Measurements from ENCODE around the gene INTU. TPM values are rescaled to one million over a fixed set of nuclear protein-coding genes. Genes with fewer than 3 reads are reported as not detected.
"Not testable (repeated sequence)": the region's sequence is repeated elsewhere in the genome, so short reads cannot be mapped to it uniquely, and the experiment has no call there.

INTU gene
- total RNA-seq, 2 experiments from 2014 or later, result 0.16 to 0.37 TPM

- H3K27me3 Mint-ChIP-seq (ENCODE audit: low read depth); H3K36me3 Mint-ChIP-seq (ENCODE audit: low read depth); POLR2A ChIA-PET: not testable (repeated sequence)
These were observed 22.8 kb downstream of the INTU start for GRCh38 chr4:127655590-127655989.

GRCh38 chr4:127656047-127656680 lies 23.4 kb downstream of the INTU start:
- Mint-ChIP-seq H3K36me3 (ENCODE audit: low read depth) (no peaks in the 10 kb centered on the region), H3K9me3 (ENCODE audit: insufficient read depth) (no peaks in the 10 kb centered on the region), H3K4me3 (no peak overlapping the region), H3K4me1 (ENCODE audit: low read depth) (no peaks in the 10 kb centered on the region), H3K27ac (no peak overlapping the region), H3K27me3 (ENCODE audit: low read depth) (no peaks in the 10 kb centered on the region)
- ATAC-seq (no peak), DNase-seq (no peak)
- CTCF ChIA-PET, result no interaction called here
- POLR2A ChIA-PET, result no interaction called here

More at GRCh38 chr4:127655590-127655989, 22.8 kb downstream of the INTU start:
- H3K27ac Mint-ChIP-seq; ATAC-seq; H3K9me3 Mint-ChIP-seq (ENCODE audit: insufficient read depth); H3K4me3 Mint-ChIP-seq; H3K4me1 Mint-ChIP-seq (ENCODE audit: low read depth); CTCF ChIA-PET; DNase-seq: not testable (repeated sequence)

GRCh38 chr4:127660284-127660885 lies 27.6 kb downstream of the INTU start:
- ATAC-seq (no peak), DNase-seq (no peak)
- no peaks in the 10 kb centered on the region for H3K4me1 Mint-ChIP-seq (ENCODE audit: low read depth)
- CTCF ChIA-PET, result no interaction called here
- H3K4me3 Mint-ChIP-seq, result no peak overlapping the region
- POLR2A ChIA-PET, result no interaction called here
- H3K27ac Mint-ChIP-seq, result no peak overlapping the region
- no peaks in the 10 kb centered on the region for H3K36me3 Mint-ChIP-seq (ENCODE audit: low read depth)
- no peaks in the 10 kb centered on the region for H3K27me3 Mint-ChIP-seq (ENCODE audit: low read depth)
- H3K9me3 Mint-ChIP-seq (ENCODE audit: insufficient read depth), result no peaks in the 10 kb centered on the region

GRCh38 chr4:127667116-127667515 lies 34.4 kb downstream of the INTU start:
- Mint-ChIP-seq H3K9me3 (ENCODE audit: insufficient read depth) (no peaks in the 10 kb centered on the region), H3K27ac (no peak overlapping the region), H3K27me3 (ENCODE audit: low read depth) (peaks cover 2% of the 10 kb centered on the region), H3K4me3 (no peak overlapping the region), H3K36me3 (ENCODE audit: low read depth) (no peaks in the 10 kb centered on the region), H3K4me1 (ENCODE audit: low read depth) (no peaks in the 10 kb centered on the region)
- ATAC-seq (no peak), DNase-seq (no peak)
- ChIA-PET POLR2A (no interaction called here), CTCF (no interaction called here)

- no peaks in the 10 kb centered on the region for H3K36me3 Mint-ChIP-seq (ENCODE audit: low read depth)
- ATAC-seq, result no peak
- CTCF ChIA-PET, result no interaction called here
- H3K27me3 Mint-ChIP-seq (ENCODE audit: low read depth), result peaks cover 2% of the 10 kb centered on the region
- POLR2A ChIA-PET, result no interaction called here
- H3K27ac Mint-ChIP-seq, result no peak overlapping the region
- H3K4me1 Mint-ChIP-seq (ENCODE audit: low read depth), result no peaks in the 10 kb centered on the region
- DNase-seq, result no peak
- no peaks in the 10 kb centered on the region for H3K9me3 Mint-ChIP-seq (ENCODE audit: insufficient read depth)
- no peak overlapping the region for H3K4me3 Mint-ChIP-seq
These were observed 35.0 kb downstream of the INTU start for GRCh38 chr4:127667772-127668171.

GRCh38 chr4:127668770-127669169 lies 36.0 kb downstream of the INTU start:
- no peak overlapping the region for H3K27ac Mint-ChIP-seq
- H3K36me3 Mint-ChIP-seq (ENCODE audit: low read depth), result no peaks in the 10 kb centered on the region
- no peak overlapping the region for H3K4me3 Mint-ChIP-seq
- no peaks in the 10 kb centered on the region for H3K9me3 Mint-ChIP-seq (ENCODE audit: insufficient read depth)
- CTCF ChIA-PET, result no interaction called here
- ATAC-seq (no peak), DNase-seq (no peak)
- H3K27me3 Mint-ChIP-seq (ENCODE audit: low read depth), result peaks cover 2% of the 10 kb centered on the region
- no peaks in the 10 kb centered on the region for H3K4me1 Mint-ChIP-seq (ENCODE audit: low read depth)
- POLR2A ChIA-PET, result no interaction called here

GRCh38 chr4:127669691-127670090 lies 36.9 kb downstream of the INTU start:
- H3K36me3 Mint-ChIP-seq (ENCODE audit: low read depth), result no peaks in the 10 kb centered on the region
- H3K4me3 Mint-ChIP-seq, result no peak overlapping the region
- no peaks in the 10 kb centered on the region for H3K4me1 Mint-ChIP-seq (ENCODE audit: low read depth)
- ChIA-PET CTCF (no interaction called here), POLR2A (no interaction called here)
- no peak for ATAC-seq
- no peaks in the 10 kb centered on the region for H3K9me3 Mint-ChIP-seq (ENCODE audit: insufficient read depth)
- peaks cover 2% of the 10 kb centered on the region for H3K27me3 Mint-ChIP-seq (ENCODE audit: low read depth)
- no peak for DNase-seq
- no peak overlapping the region for H3K27ac Mint-ChIP-seq

GRCh38 chr4:127672111-127672510 lies 39.4 kb downstream of the INTU start:
- peaks cover 2% of the 10 kb centered on the region for H3K27me3 Mint-ChIP-seq (ENCODE audit: low read depth)
- ChIA-PET CTCF (no interaction called here), POLR2A (no interaction called here)
- H3K4me3 Mint-ChIP-seq, result no peak overlapping the region
- H3K4me1 Mint-ChIP-seq (ENCODE audit: low read depth), result no peaks in the 10 kb centered on the region
- no peak overlapping the region for H3K27ac Mint-ChIP-seq
- ATAC-seq (no peak), DNase-seq (no peak)
- no peaks in the 10 kb centered on the region for H3K9me3 Mint-ChIP-seq (ENCODE audit: insufficient read depth)
- H3K36me3 Mint-ChIP-seq (ENCODE audit: low read depth), result no peaks in the 10 kb centered on the region

GRCh38 chr4:127685292-127685691 lies 52.5 kb downstream of the INTU start:
- Mint-ChIP-seq H3K4me1 (ENCODE audit: low read depth) (no peaks in the 10 kb centered on the region), H3K27me3 (ENCODE audit: low read depth) (peaks cover 3% of the 10 kb centered on the region), H3K4me3 (no peak overlapping the region), H3K27ac (no peak overlapping the region), H3K9me3 (ENCODE audit: insufficient read depth) (no peaks in the 10 kb centered on the region), H3K36me3 (ENCODE audit: low read depth) (no peaks in the 10 kb centered on the region)
- DNase-seq, result no peak
- no peak for ATAC-seq
- ChIA-PET CTCF (no interaction called here), POLR2A (no interaction called here)

- Mint-ChIP-seq H3K27ac (no peak overlapping the region), H3K9me3 (ENCODE audit: insufficient read depth) (no peaks in the 10 kb centered on the region), H3K36me3 (ENCODE audit: low read depth) (no peaks in the 10 kb centered on the region), H3K4me3 (no peak overlapping the region), H3K27me3 (ENCODE audit: low read depth) (peaks cover 3% of the 10 kb centered on the region), H3K4me1 (ENCODE audit: low read depth) (no peaks in the 10 kb centered on the region)
- ChIA-PET POLR2A (no interaction called here), CTCF (no interaction called here)
- ATAC-seq (no peak), DNase-seq (no peak)
These were observed 53.9 kb downstream of the INTU start for GRCh38 chr4:127686658-127687057.

GRCh38 chr4:127687580-127687979 lies 54.8 kb downstream of the INTU start:
- Mint-ChIP-seq H3K27me3 (ENCODE audit: low read depth) (peaks cover 3% of the 10 kb centered on the region), H3K9me3 (ENCODE audit: insufficient read depth) (no peaks in the 10 kb centered on the region), H3K27ac (no peak overlapping the region), H3K36me3 (ENCODE audit: low read depth) (no peaks in the 10 kb centered on the region), H3K4me1 (ENCODE audit: low read depth) (no peaks in the 10 kb centered on the region), H3K4me3 (no peak overlapping the region)
- POLR2A ChIA-PET, result no interaction called here
- ATAC-seq (no peak), DNase-seq (no peak)
- CTCF ChIA-PET, result no interaction called here

GRCh38 chr4:127698789-127699200 lies 66.0 kb downstream of the INTU start:
- Mint-ChIP-seq H3K36me3 (ENCODE audit: low read depth) (no peaks in the 10 kb centered on the region), H3K27ac (no peak overlapping the region), H3K4me3 (no peak overlapping the region), H3K27me3 (ENCODE audit: low read depth) (peaks cover 2% of the 10 kb centered on the region), H3K9me3 (ENCODE audit: insufficient read depth) (no peaks in the 10 kb centered on the region), H3K4me1 (ENCODE audit: low read depth) (no peaks in the 10 kb centered on the region)
- ChIA-PET CTCF (no interaction called here), POLR2A (no interaction called here)
- DNase-seq (no peak), ATAC-seq (no peak)

- Mint-ChIP-seq H3K27ac (no peak overlapping the region), H3K4me1 (ENCODE audit: low read depth) (no peaks in the 10 kb centered on the region), H3K36me3 (ENCODE audit: low read depth) (no peaks in the 10 kb centered on the region), H3K4me3 (no peak overlapping the region), H3K27me3 (ENCODE audit: low read depth) (peaks cover 2% of the 10 kb centered on the region), H3K9me3 (ENCODE audit: insufficient read depth) (no peaks in the 10 kb centered on the region)
- CTCF ChIA-PET, result no interaction called here
- DNase-seq (no peak), ATAC-seq (no peak)
- POLR2A ChIA-PET, result no interaction called here
These were observed 76.2 kb downstream of the INTU start for GRCh38 chr4:127708985-127709384.
